GM18498 (cell line): Measurements from ENCODE around the gene HCCS.
"Not testable (repeated sequence)": the region's sequence is repeated elsewhere in the genome, so short reads cannot be mapped to it uniquely, and the experiment has no call there.

Source experiments
- ATAC-seq: cut with Tn5 transposase; IDR thresholded peaks from one replicate; pipeline ENCODE4 v1.9.1; 2021; ENCODE audit warnings: mild to moderate bottlenecking, moderate library complexity; ENCODE audit not compliant: unreplicated experiment

HCCS gene

DNA sequence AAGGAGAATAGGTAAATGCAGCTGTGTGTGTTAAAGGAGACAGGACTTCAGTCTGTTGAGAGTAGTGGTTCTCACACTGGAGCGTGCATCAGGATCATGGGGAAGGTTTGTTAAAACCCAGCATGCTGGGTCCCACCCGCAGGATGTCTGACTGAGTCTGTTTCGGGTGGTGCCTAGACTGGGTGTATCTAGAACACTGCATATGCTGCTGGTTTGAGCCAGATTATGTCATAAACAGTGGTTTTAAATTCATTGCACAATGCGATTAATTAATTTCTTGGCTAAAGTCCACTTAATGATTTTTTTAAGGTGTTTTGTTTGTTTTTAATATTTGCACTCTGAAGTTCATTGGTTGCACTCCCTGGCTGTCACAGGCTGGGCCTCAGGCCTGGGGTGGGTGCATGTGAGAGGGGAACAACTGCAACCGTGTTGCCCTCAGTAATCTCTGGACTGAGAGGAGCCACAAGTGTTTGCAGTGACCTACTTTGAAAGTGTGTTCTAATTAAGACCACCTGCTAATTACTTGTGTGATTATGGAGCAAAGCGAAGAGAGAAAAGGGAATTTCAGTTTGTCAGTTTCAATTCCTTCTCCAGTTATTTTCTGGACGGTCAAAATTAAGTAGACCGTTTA, 8.3 kb downstream of the HCCS start:
- no peak for ATAC-seq

DNA sequence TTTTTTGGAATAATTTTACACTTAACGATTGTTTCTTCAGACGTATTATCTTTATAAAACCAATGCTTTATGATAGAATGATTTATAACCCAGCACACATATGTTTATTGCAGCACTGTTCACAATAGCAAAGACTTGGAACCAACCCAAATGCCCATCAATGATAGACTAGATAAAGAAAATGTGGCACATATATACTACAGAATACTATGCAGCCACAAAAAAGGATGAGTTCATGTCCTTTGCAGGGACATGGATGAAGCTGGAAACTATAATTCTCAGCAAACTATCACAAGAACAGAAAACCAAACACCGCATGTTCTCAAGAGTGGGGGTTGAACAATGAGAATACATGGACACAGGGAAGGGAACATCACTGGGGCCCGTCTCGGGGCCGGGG, 12.0 kb downstream of the HCCS start:
- ATAC-seq: not testable (repeated sequence)

DNA sequence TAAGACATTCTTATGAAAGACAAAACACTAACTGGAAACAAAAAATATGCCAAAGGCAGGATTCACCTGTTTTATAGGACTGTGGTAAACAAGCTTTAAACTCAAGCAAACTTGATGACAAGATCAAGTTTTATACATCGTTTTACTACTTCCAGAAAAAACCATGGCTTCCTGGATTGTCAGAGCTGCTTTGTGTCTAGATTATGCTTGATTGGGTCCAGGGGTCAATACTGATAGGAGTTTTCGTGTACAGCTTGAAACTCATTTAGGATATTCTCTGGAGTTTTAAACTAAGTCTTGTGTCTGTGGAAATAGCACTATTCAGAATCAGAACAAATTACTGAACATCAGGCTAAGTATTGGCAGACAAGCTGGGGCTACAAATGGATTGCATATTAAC, 13.0 kb downstream of the HCCS start:
- no peak for ATAC-seq

DNA sequence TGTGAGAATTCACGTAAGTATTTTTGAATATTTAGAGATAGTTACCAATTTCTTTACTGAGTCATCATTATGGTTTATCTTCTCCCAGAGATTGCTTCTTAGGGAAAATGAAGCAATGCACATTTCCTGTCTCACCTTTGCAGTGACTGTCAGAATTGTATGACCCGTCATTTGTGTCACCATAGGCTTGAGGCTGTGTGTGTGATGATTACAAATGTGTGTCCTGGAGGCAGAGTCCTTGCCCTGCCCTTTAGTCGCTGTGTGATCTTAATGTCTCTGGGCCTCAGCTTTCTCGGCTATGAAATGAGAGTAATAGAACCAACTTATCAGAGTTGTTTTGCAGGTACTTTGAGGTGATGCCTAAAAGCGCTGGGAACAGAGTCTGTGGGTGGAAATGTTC, 13.9 kb downstream of the HCCS start:
- ATAC-seq: no peak

DNA sequence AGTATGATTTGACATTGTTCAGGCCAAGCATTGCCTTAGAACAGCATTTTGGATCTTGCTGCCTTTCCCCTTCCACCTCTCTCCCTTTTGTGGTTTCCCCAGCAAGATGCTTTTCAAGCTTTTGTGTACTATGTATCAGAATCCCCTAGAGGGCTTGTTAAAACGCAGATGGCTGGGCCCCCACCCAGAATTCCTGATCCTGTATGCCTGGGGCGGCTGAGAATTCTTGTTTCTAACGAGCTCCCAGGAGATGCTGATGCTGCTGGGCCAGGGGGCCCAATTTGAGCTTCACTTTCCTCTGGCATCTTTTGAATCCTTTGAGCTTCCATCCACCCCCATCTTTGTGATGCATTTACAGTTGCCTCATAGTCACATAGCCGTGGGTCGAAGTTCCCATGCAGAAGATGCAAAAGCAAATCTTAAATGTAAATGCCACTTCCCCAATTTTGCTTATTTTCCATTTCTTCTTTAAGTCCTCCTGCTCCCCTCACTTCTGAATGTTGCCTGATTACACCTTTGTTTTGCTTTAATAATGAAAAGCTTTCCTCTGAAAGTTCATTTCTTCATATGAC, 18.5 kb downstream of the HCCS start:
- ATAC-seq: no peak

DNA sequence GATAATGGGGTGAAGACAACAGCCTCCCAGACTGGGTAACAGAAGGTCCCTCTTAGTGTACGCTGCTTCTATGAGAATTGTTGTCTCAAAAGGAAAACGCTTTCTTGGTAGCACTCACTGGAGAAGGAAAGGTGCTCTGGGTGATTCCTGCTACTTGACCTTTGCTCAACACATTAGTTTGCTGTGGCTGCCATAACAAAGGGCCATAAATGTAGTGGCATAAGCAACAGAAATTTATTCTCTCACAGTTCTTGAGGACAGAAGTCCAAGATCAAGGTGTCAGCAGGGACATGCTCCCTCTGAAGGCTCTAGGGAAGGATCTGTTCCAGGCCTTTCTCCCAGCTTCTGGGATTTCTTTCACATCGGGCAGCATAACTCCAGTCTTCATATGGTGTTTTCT, 19.0 kb downstream of the HCCS start:
- ATAC-seq: no peak

DNA sequence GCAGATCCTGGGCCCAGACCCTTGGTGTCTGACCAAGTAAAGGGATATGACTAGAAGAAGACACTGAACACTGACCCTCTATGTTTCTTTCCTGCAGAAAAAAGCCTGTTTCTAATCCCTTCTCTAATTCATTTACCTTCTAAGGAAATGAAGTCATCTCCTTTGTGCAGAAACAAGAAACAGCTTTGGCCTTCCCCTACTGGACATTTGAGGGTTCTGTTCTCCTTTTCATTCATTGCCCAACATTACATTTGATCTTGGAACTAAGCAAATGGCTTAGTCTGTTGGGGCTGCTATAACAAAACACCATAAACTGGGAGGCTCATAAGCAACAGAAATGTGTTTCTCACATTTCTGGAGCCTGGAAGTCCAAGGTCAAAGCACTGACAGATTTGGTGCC, 20.0 kb downstream of the HCCS start:
- ATAC-seq: no peak

DNA sequence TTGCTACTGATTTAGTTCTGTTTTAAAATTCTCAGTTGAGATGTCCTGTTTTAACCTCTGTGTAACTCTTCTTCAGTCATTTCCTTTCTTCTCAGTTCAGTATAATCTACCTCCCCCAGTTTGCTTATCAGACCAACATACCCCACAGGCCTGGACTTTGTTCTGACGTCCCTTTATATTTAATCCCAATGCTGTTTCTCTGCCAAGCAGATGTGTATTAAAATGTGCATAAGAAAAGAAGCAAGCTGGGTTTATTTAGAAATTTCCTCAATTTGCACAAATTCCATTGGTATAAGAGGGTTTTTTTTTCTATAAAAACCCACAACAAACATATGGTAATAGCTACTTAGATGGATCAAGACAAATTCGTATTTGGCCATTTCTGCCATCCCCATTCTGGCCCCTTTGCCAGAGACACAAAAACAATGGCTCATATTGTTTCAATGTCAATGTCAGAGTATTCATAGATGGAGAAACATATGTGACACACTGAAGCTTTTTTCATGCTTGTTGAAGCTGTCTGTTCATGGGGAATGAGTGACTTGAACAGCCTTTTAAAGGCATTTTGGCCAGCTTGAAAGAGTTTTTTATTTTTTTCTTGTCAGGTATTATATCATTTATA, 24.5 kb downstream of the HCCS start:
- no peak for ATAC-seq

DNA sequence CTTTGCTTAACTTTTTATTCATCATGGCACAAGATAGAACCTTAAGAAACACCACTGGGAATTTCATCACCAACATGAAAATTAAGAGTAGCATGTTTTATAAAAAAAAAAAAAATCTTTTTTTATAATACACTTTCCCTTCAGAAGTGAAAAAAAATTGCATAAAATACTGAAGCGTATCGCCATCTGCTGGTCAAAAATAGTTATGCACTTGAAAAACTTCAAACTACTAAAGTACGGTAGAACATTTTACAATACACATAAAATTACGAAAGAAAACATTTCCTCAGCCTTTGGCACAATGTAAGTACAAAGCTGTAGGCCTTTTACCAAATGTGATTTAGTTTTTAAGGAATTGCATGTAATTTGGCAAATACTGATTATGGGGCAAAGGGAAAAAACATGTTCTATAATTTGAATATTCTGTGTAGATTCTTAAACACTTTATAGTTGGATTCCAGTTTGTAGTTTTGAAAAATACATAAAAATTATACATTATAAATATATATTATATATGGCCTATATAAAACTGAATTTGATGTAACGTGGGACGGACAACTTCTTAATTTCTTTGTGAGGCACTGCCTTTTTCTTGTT, 26.5 kb downstream of the HCCS start:
- no peak for ATAC-seq

DNA sequence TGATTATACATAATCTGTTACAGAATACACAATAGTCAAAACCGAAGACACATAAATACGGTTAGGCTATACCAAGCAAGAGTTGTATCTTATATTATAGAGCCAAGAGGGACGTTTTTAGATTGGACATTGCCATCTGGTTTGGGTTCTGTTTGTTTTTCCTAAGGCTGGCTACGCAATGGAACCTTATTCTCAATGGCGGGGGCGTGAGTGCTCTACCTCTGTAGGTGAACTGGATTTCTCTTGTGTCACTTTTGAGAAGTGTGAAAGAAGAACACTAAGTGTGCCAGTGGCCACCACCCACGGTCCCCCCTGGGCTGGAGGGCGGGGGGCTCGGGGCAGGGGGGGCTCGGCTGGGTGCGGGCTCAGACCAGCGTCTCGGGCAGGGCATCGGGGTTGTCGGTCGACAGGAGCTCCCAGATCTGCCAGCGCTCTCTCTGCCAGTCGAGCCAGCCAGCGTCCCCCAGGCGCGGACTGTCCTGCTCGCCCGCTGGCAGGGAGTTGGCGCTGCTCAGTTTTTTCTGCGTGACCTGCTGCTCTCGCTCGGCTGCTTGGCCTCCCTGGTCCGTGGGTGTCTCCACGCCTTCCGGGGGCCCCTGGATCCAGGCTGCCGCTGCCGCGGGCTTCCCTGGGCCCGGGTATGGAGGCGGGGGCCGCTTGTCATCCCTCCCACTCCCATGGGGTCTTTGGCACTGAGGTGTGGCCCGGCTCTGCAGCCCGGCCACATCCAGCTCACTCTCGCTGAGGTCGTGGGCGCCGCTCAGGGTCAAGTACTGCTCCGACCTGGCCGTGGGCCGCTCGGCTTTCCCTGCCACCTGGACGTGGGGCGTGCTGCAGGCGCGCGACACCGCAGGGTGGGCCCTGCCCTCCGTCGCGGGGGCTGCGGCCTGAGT, 27.6 kb downstream of the HCCS start:
- ATAC-seq: no peak

DNA sequence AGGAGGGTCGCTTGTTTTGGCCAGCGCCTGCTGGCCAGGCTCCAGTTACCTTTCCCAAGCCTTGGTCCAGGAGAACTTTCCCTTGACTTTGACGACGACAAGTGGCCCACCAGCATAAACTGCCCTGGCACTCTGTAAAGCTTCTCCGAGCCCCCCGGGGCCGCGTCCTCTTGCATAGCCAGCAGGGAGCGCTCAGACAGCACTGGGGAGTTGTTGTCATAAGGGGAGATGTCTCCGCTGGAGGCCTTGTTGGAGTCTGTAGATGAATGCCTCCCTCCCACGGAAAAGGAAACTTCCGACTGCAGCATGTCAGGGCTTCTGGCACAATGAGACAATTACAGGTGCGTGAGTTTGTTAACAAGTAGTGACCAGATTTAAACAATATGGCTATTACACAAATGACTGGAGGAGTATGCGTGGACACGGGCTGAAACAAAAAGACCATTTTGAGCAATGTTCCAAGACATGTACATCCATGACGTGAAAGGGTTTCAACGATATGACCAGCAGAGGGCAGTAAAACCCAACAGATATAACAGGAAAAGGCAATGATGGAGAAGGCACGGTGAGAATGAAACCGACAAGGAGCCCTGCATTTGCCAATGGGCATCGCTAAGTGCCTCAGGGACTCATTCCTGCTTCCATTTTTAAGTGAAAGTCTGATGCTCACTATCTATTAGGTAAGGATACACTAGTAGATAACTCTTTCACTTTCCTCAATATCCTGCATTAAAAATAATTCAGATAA, 33.0 kb downstream of the HCCS start:
- peak; percentile 76 for ATAC-seq

DNA sequence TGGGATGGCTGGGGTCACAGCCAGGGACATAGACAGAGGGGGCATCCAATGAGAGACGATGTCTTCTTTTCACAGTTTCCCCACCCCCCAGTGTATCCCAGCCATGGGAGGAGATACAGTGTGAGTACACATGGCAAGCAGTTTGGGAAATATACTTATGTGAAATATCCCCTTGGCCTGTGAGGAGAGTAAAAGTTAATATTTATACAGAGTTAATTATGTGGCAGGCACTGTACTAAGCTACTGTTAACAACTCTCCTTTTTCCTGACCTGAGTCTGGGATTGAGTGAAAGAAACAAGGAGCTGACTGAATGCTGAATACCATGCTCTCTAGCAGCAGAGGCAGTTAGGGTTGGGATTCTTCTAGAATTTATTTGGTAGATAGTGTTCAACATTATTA, 35.3 kb downstream of the HCCS start:
- ATAC-seq: no peak

DNA sequence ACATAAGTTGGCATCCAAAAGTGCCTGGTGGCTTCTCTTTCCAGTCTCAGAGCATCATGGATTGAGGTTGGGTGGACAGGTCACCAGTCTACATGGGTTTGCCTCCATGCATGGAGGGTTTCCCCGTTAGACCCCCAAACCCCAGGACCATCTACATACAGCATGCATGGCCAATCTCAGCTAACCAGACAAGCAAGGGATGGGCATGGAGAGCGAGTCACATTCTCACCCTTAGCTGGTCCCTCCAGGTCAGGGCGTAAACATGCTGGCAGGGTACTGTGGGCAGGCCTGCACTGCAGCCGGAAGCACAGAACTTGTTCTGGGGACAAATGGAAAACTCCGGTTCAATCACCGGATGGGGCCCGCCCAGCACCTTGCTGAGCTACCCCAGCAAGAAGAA, 37.3 kb downstream of the HCCS start:
- ATAC-seq: no peak

DNA sequence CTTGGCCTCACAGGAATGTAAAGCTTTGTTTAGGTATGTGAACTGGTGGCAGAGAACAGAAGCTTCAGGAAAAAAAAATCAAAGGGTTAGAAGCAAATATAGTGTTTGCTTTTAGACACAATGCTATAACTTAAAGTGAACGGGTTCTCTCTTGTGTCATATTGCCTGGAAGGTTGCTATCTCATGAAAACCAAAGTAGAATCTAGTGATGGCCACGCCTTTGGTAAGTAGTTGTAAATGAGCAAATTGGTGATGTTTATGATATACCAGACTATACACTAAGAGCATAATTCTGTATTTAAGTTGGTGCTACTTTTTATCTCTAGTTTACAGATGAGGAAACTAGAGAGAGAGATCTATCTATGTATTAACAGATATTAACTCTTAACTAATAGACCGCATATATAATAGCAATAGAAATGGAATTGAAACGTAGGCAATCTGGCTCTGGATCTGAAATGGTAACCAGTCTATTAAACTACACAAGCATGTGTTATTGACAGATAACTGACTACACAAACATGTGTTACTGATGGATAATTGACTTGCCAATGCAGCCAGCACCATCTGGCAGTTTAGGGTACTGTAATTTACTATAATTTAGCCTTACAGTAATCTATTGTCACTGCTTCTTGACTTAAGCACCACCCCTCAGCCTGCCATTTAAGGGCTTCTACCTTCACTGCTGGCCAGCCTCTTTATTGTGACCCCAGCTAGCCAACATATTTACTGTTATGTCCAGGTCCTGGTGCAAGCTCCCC, 40.8 kb downstream of the HCCS start:
- no peak for ATAC-seq

DNA sequence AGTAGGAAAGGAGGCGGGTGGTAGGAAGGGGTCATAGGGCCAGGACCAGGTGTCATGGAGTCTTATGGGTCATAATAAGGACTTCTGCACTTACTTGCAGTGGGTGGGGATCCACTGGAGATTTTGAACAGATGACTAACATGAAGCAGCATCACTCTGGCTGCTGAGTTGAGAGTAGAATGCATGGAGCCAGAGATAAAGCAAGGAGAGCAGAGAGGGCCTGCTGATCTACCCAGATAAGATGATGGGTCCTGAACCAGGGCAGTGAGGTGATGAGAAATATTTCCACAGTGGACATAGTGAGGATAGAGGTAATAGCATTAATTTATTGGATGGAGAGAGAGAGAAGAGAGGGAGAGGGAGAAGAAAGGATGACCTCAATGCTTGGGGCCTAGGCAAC, 48.0 kb downstream of the HCCS start:
- no peak for ATAC-seq

DNA sequence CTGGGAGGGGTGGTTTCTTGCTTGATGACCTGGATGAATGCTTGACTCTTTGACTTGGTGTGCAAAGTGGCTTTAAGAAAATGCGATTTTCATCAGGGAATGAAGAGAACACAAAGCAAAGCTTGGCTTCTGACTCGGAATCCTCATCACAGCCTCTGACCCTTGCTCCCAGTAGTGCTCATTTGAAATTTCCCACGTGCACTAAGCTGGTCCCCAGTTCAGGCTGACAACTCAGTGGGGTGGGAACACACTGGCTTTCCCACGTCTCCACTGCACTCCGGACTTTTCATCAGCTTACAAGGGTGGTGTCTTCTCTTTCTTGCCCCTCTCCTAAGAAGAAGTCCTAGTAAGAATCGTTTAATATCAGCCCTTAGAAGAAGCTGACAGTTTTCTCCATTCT, 53.3 kb downstream of the HCCS start:
- ATAC-seq: no peak

DNA sequence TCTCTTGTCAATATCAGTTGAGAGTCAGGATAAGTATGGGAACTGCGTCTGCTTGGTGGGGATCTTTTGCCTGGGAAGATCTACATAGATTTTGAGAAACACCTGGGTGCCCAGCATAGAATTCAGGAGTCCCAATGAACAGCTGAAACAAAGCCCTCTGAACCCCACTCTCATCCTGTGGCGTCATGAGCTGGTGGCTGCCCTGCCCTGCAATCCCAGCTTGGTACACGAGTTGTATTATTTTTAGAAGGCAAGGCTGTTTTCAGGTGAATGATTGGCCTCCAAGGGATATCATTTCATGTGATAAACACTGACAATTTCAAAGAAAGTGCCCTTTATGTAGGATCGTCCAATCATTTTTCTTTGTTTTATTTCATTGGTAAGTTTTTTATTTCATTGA, 60.8 kb downstream of the HCCS start:
- ATAC-seq: no peak

DNA sequence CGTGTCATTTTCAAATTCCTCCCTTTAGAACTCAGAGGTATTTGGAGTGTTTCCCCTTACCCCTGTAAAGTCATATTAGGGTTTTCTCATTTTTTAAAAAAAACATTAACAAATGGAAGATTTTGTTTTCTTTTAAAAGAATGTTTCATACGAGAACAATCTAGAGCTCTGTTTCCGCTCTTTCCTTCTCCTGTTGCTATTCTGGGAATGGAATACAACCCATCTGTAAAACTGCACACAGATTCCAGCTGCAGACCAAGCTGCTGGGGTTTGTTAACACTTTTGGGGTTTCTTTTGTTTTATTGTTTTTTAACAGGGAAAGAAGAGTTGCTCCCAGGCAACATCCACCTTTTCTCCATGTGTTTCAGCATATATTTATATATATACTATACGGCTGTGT, 61.3 kb downstream of the HCCS start:
- no peak for ATAC-seq
